Natural killer cell (primary cell): Measurements from ENCODE around the gene TM9SF4. TPM values are rescaled to one million over a fixed set of nuclear protein-coding genes. Genes with fewer than 3 reads are reported as not detected.
A peak's percentile ranks its signal among the peaks of the same experiment; 100 is the strongest.

Experiments used
- ATAC-seq, 3 donors: fragments of 150-1000 bp in 2 of 3; fragments of 200-7000 bp in 1 of 3; cut with Tn5 transposase; 1 replicate in 1 of 3; 2 replicates in 2 of 3; pipeline ENCODE4 v1.10.0; 2021; ENCODE audit warnings: mild to moderate bottlenecking in 2 of 3, moderate library complexity in 2 of 3
- DNase-seq, 2 donors: peaks; one replicate each; pipeline versions ENCODE4 v3.0.0 to v3.0.0-alpha.2; 2013 to 2021; ENCODE audit warnings: mixed read lengths in 1 of 2
- H3K27ac ChIP-seq: one replicate; pipeline ENCODE4 v1.5.1; 2013; ENCODE audit warnings: mild to moderate bottlenecking, low read length
- H3K27me3 ChIP-seq: one replicate; pipeline ENCODE4 v1.6.1; 2013; ENCODE audit warnings: low read length; ENCODE audit not compliant: control insufficient read depth, insufficient read depth
- H3K36me3 ChIP-seq: one replicate; pipeline ENCODE4 v1.6.1; 2013; ENCODE audit warnings: low read length; ENCODE audit not compliant: control insufficient read depth, insufficient read depth
- H3K4me1 ChIP-seq: one replicate; pipeline ENCODE4 v1.6.1; 2013; ENCODE audit warnings: low read length; ENCODE audit not compliant: control insufficient read depth, insufficient read depth
- H3K4me3 ChIP-seq: one replicate; pipeline ENCODE4 v1.5.1; 2013; ENCODE audit warnings: low read length
- H3K9me3 ChIP-seq: one replicate; pipeline ENCODE4 v1.6.1; 2013; ENCODE audit warnings: low read length; ENCODE audit not compliant: control insufficient read depth, insufficient read depth
- H3K27ac Mint-ChIP-seq, 2 donors: one replicate each; pipeline ENCODE4 v1.8.0; 2022; ENCODE audit warnings: mild to moderate bottlenecking in 2 of 2, mixed read lengths in 2 of 2, moderate library complexity in 1 of 2
- H3K27me3 Mint-ChIP-seq, 2 donors: one replicate each; pipeline ENCODE4 v1.8.0; 2022; ENCODE audit warnings: low read depth in 2 of 2, mixed read lengths in 2 of 2
- H3K36me3 Mint-ChIP-seq: one replicate; pipeline ENCODE4 v1.8.0; 2022; ENCODE audit warnings: mixed read lengths
- H3K4me1 Mint-ChIP-seq, 2 donors: one replicate each; pipeline ENCODE4 v1.8.0; 2022; ENCODE audit warnings: mixed read lengths in 2 of 2
- H3K4me3 Mint-ChIP-seq: one replicate; pipeline ENCODE4 v1.8.0; 2022; ENCODE audit warnings: mild to moderate bottlenecking, moderate library complexity, mixed read lengths
- H3K9me3 Mint-ChIP-seq, 2 donors: one replicate each; pipeline ENCODE4 v1.8.0; 2022; ENCODE audit warnings: mixed read lengths in 2 of 2
- CTCF ChIP-seq: fragments of 200-600 bp; IDR thresholded peaks from one replicate; pipeline ENCODE4 v1.8.0; 2022; ENCODE audit warnings: antibody characterized with exemption
- WGBS: methylation state at CpG from one replicate; pipeline ENCODE4 v1.1.7; 2013; ENCODE audit warnings: missing lambda C conversion rate; ENCODE audit not compliant: insufficient coverage; 5-methylcytosine and 5-hydroxymethylcytosine counted together
- intact Hi-C: fragments of 100-400 bp; cut with micrococcal nuclease; formaldehyde crosslinking; loops from one replicate; pipeline ENCODE4 v1.14.2; 2022
- total RNA-seq, 4 donors: library from RNA; stranded (reverse); fragments of 120-200 nt in 1 of 4; gene quantifications; one replicate each; pipeline versions ENCODE4 v1.2.3 to v1.2.4, GENCODE V29; 2013 to 2022

TM9SF4 gene
- total RNA-seq, 3 donors from 2014 or later (not counting 1 experiment from before 2014, with no cell fraction given) = 35.8 to 42.8 (median 41.2) TPM

DNA sequence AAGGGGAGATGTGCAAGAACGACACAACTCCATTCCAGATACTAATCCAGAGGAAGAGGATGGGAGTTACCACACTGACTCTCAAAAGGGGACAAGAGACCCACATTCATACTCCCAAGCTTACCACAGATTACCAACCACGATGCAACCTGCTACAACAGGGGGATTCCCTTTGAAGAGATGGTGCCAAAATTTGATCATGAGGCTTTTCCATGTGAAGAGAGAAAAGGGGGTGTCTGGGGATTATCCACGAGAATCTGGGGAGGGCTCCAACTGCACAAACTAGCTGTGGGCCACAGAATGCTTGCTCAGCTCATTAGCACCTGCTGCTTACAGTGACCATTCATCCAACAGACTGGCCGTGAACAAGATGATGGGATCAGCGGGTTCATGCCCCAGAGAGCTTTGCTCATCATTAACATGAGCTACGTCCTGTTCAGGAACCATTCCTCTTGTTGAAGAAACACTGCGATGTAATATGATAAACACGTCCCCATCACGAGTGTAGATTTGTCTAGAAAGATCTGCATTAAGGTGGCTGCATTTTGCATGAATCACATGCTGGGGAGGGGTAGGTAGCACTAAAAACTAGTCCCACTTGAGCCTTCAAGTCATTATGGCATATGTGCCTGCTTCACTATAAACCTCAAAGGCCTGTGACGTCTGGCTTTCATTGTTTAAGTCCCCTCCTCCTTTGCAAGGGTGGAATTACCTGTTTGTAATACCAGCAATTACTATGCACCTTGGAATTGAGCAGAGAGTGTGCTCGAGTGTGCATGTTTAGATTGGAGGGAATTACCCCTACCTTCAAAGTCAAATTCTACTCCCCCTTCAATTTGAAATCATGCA lies 94.1 kb downstream of the TM9SF4 start:
- no peak overlapping the region for H3K27ac ChIP-seq
- DNase-seq = no peak

DNA sequence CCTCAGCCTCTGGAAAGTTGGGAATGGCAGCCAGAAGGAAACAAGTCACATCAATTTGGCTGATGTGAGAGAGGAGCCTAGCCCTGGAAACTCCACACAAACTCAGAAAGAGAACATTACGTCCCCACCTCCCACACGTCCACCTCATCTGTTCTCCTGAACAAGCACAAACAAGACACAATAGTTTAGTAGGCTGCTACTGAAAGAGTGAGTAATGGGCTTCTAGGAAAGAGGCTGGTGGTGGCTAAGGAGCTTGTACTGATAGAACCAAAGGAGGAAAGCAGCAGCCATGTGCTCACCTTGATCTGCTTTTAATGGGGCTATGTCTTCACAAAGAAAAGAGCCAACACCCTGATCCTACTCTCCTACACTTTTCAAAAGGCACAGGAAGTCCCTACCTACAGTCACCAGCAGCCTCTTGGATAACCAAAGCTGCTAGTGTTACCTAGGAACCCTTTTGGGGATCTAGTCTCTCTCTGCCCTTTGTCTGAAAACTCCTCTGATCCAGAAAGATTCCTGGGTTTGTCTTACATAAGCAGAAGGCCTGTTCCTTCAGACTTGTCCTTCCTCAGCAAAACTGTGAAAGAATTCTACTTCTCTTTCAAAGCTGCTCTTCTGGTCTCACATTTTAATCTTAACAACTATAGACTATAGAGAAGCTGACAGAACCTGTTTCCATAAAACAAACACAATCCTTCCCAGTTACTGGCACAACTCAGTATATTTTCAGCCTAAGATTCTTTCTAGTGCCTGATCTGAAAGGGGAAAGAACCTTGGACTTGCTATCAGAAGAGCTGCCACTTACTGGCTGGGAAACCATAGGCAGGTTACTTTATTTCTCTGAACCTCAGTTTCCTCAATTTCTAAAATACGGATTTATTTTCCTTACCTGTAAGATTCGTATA lies 94.9 kb downstream of the TM9SF4 start:
- Histone ChIP-seq H3K9me3 (no peaks in the 10 kb centered on the region), H3K36me3 (peaks cover 12% of the 10 kb centered on the region), H3K27ac (no peak overlapping the region), H3K27me3 (no peaks in the 10 kb centered on the region), H3K4me1 (peaks cover 28% of the 10 kb centered on the region), H3K4me3 (no peak overlapping the region)
- Mint-ChIP-seq H3K9me3 (no peaks in the 10 kb centered on the region), H3K27me3 (no peaks in the 10 kb centered on the region), H3K27ac (peak overlapping the region in 1 of 2 donors; percentile 82), H3K4me3 (peak overlapping the region; percentile 53), H3K4me1 (peaks cover 63 to 70% of the 10 kb centered on the region in 2 donors), H3K36me3 (no peaks in the 10 kb centered on the region)
- TF ChIP-seq CTCF = no peak
- WGBS = 60% methylated on average over 1 of the region's 4 CpGs
- ATAC-seq = no peak
- intact Hi-C loops = no loop called here
- no peak for DNase-seq

More for the DNA sequence above, 94.1 kb downstream of the TM9SF4 start:
- Histone ChIP-seq H3K4me1 (peaks cover 23% of the 10 kb centered on the region), H3K36me3 (peaks cover 18% of the 10 kb centered on the region), H3K4me3 (no peak overlapping the region), H3K9me3 (no peaks in the 10 kb centered on the region), H3K27me3 (no peaks in the 10 kb centered on the region)
- ATAC-seq = no peak
- TF ChIP-seq CTCF = no peak
- intact Hi-C loops = no loop called here
- Mint-ChIP-seq H3K27me3 (no peaks in the 10 kb centered on the region), H3K4me1 (peaks cover 54 to 61% of the 10 kb centered on the region in 2 donors), H3K36me3 (no peaks in the 10 kb centered on the region), H3K9me3 (no peaks in the 10 kb centered on the region), H3K4me3 (no peak overlapping the region), H3K27ac (peak overlapping the region in 1 of 2 donors; percentile 82)
- WGBS = 82% methylated on average over 8 of the region's 11 CpGs

- H3K4me1 ChIP-seq = peaks cover 28% of the 10 kb centered on the region
These were observed 95.8 kb downstream of the TM9SF4 start for GRCh38 chr20:32205110-32205842.

More at GRCh38 chr20:32205110-32205842, 95.8 kb downstream of the TM9SF4 start:
- Mint-ChIP-seq H3K9me3 (no peaks in the 10 kb centered on the region), H3K4me3 (peak overlapping the region; percentile 81), H3K27me3 (no peaks in the 10 kb centered on the region), H3K36me3 (no peaks in the 10 kb centered on the region), H3K4me1 (peaks cover 67 to 78% of the 10 kb centered on the region in 2 donors), H3K27ac (peak overlapping the region; percentile 82 to 86)
- WGBS = 74% methylated on average over 4 of the region's 5 CpGs
- Histone ChIP-seq H3K4me3 (no peak overlapping the region), H3K27ac (peak overlapping the region; percentile 17), H3K27me3 (no peaks in the 10 kb centered on the region), H3K9me3 (no peaks in the 10 kb centered on the region), H3K36me3 (peaks cover 12% of the 10 kb centered on the region)
- DNase-seq = no peak
- TF ChIP-seq CTCF = no peak
- ATAC-seq = no peak
- intact Hi-C loops = no loop called here
